HEK293 (cell line): ENCODE results near the gene ING4.

ENCODE experiments used
- CTCF ChIA-PET: fragments of 350-600 bp; formaldehyde crosslinking; extraction: SDS; loops from one replicate; lab custom pipeline; 2021; ENCODE audit warnings: antibody characterized with exemption; lab: Yijun Ruan, JAX
- POLR2A ChIA-PET: fragments of 300-600 bp; formaldehyde crosslinking; extraction: SDS; loops from one replicate; lab custom pipeline; 2020; ENCODE audit warnings: antibody characterized with exemption, inconsistent platforms; lab: Yijun Ruan, JAX
- H3K27ac ChIP-seq: fragments of 200-500 bp; sonication (Bioruptor generic); 2 replicates; pipeline ENCODE4 v1.5.1; 2014; ENCODE audit warnings: low read depth, low read length, control low read depth, inconsistent platforms; ENCODE audit errors: extremely low read depth
- H3K36me3 ChIP-seq, 2 experiments: fragments of 200-500 bp in 1 of 2; sonication (Bioruptor generic) in 1 of 2; 1 replicate in 1 of 2; 2 replicates in 1 of 2; pipeline ENCODE4 v1.5.1; 2014 to 2017; ENCODE audit warnings: inconsistent platforms in 2 of 2, low read length in 2 of 2; ENCODE audit not compliant: control insufficient read depth in 2 of 2, insufficient read depth in 1 of 2
- H3K4me1 ChIP-seq: fragments of 200-500 bp; sonication (Bioruptor generic); 2 replicates; pipeline ENCODE4 v1.5.1; 2014; ENCODE audit warnings: mild to moderate bottlenecking, low read length, inconsistent platforms; ENCODE audit not compliant: control insufficient read depth, insufficient read depth
- H3K4me3 ChIP-seq: 2 replicates; pipeline ENCODE4 v1.5.1; 2011; ENCODE audit warnings: low read depth, mild to moderate bottlenecking, control low read depth, low read length, moderate library complexity
- H3K9me3 ChIP-seq: fragments of 200-500 bp; sonication (Bioruptor generic); 2 replicates; pipeline ENCODE4 v1.5.1; 2014; ENCODE audit warnings: low read depth, low read length, inconsistent platforms; ENCODE audit not compliant: control insufficient read depth, insufficient read depth
- HOXC10 ChIP-seq: sonication (generic); formaldehyde crosslinking; IDR thresholded peaks from 2 replicates; pipeline ENCODE4 v1.8.1; 2023; ENCODE audit warnings: mild to moderate bottlenecking, missing genetic modification reagents
- HOXD13 ChIP-seq: sonication (generic); formaldehyde crosslinking; IDR thresholded peaks from 2 replicates; pipeline ENCODE4 v1.8.0; 2022; ENCODE audit warnings: missing genetic modification reagents, borderline replicate concordance
- KLF10 ChIP-seq: fragments of 450-650 bp; IDR thresholded peaks from 2 replicates; pipeline ENCODE4 v1.5.1; 2018; ENCODE audit warnings: missing biosample characterization, mild to moderate bottlenecking, missing genetic modification characterization
- SCRT2 ChIP-seq: fragments of 450-650 bp; formaldehyde crosslinking; IDR thresholded peaks from 2 replicates; pipeline ENCODE4 v1.5.1; 2016; ENCODE audit warnings: missing biosample characterization, missing genetic modification characterization
- TRIM28 ChIP-seq: IDR thresholded peaks from 2 replicates; pipeline ENCODE4 v1.6.1; 2011; ENCODE audit warnings: low read length, control low read depth, borderline replicate concordance
- ZBTB8A ChIP-seq: fragments of 450-650 bp; formaldehyde crosslinking; IDR thresholded peaks from 2 replicates; pipeline ENCODE4 v1.5.1; 2016; ENCODE audit warnings: missing biosample characterization, missing genetic modification characterization
- ZNF133 ChIP-seq: fragments of 450-650 bp; formaldehyde crosslinking; IDR thresholded peaks from 2 replicates; pipeline ENCODE4 v1.5.1; 2016; ENCODE audit warnings: missing biosample characterization, missing genetic modification characterization
- ZNF341 ChIP-seq: fragments of 450-650 bp; formaldehyde crosslinking; IDR thresholded peaks from 2 replicates; pipeline ENCODE4; 2016; ENCODE audit warnings: low read depth, missing biosample characterization, missing genetic modification characterization
- ZNF391 ChIP-seq: fragments of 450-650 bp; formaldehyde crosslinking; IDR thresholded peaks from 2 replicates; pipeline ENCODE4 v1.5.1; 2016; ENCODE audit warnings: low read depth, missing biosample characterization, missing genetic modification characterization, borderline replicate concordance
- ZNF48 ChIP-seq: fragments of 450-650 bp; formaldehyde crosslinking; IDR thresholded peaks from 2 replicates; pipeline ENCODE4 v1.5.1; 2016; ENCODE audit warnings: missing biosample characterization, missing genetic modification characterization
- ZNF529 ChIP-seq: fragments of 450-650 bp; formaldehyde crosslinking; IDR thresholded peaks from 2 replicates; pipeline ENCODE4 v1.5.1; 2017; ENCODE audit warnings: missing genetic modification characterization, missing biosample characterization; ENCODE audit not compliant: insufficient replicate concordance
- ZNF548 ChIP-seq: fragments of 450-650 bp; formaldehyde crosslinking; IDR thresholded peaks from 2 replicates; pipeline ENCODE4 v1.5.1; 2016; ENCODE audit warnings: missing biosample characterization, missing genetic modification characterization
- ZNF558 ChIP-seq: fragments of 450-650 bp; formaldehyde crosslinking; IDR thresholded peaks from 2 replicates; pipeline ENCODE4 v1.5.1; 2016; ENCODE audit warnings: missing biosample characterization, missing genetic modification characterization
- ZNF561 ChIP-seq: fragments of 450-650 bp; IDR thresholded peaks from 2 replicates; pipeline ENCODE4 v1.5.1; 2018; ENCODE audit warnings: missing biosample characterization, missing genetic modification characterization, borderline replicate concordance
- ZNF600 ChIP-seq: fragments of 450-650 bp; formaldehyde crosslinking; IDR thresholded peaks from 2 replicates; pipeline ENCODE4 v1.5.1; 2016; ENCODE audit warnings: missing biosample characterization, missing genetic modification characterization
- TF ChIP-seq, protein P1 (sequence below): fragments of 450-650 bp; formaldehyde crosslinking; IDR thresholded peaks from 2 replicates; pipeline ENCODE4 v1.5.1; 2016; ENCODE audit warnings: missing biosample characterization, missing genetic modification characterization
- TF ChIP-seq, protein P2 (sequence below): fragments of 450-650 bp; formaldehyde crosslinking; IDR thresholded peaks from 2 replicates; pipeline ENCODE4 v1.5.1; 2016; ENCODE audit warnings: missing biosample characterization, missing genetic modification characterization
- TF ChIP-seq, protein P3 (sequence below): fragments of 450-650 bp; formaldehyde crosslinking; IDR thresholded peaks from 2 replicates; pipeline ENCODE4 v1.5.1; 2017; ENCODE audit warnings: missing biosample characterization, mild to moderate bottlenecking, missing genetic modification characterization, moderate library complexity
- TF ChIP-seq, protein P4 (sequence below): fragments of 450-650 bp; formaldehyde crosslinking; IDR thresholded peaks from 2 replicates; pipeline ENCODE4 v1.5.1; 2016; ENCODE audit warnings: missing biosample characterization, missing genetic modification characterization
- TF ChIP-seq, protein P5 (sequence below): fragments of 450-650 bp; formaldehyde crosslinking; IDR thresholded peaks from 2 replicates; pipeline ENCODE4 v1.5.1; 2016; ENCODE audit warnings: missing biosample characterization, missing genetic modification characterization, borderline replicate concordance

ING4 gene

DNA sequence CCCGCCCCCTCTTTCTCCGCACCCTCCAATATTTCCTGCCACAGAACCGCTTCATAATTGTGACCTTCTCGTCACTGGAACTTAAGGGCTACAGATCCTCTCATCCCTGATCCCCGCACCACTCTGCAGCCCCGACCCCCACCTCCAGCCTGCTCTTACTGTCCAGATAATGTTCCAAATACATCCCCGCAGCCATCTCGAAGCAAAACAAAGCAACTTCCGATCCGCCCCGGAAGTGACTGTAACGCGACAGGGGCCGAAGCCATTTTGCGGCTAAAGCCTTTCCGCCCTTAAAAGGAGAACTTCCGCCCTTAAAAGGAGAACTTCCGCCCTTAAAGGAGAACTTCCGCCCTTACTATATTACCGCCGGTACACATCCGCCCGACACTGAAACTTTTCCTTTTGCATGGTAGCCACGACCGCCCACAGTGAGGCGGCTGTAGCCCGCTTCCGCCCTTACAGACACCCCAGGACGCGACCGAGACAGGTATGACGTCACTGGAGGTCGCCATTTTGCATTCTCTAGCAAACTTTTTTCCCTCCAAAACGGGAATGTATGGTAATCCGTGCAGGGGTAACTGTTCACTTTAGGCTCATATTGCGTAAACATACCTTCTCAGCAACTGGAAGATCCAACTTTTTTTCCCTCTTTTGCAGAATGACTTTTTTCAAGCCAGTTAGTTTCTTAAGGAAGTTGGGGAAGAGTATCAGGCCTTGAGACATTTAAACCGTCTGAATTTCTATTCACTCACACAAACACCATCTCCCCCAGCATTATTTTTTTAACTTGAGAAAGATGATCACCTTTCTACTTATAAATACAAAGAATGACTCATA lies at the start of gene ING4:
Gene ING4 (minus strand): TSS at position 214 of the 837 bp plus-strand sequence. CDS start 18 bp downstream, at position 196.
- POLR2A ChIA-PET = interaction anchor here (0.6 to 2.5 kb wide), 2 partner anchors 26 to 196 kb away, joined by 4 to 25 read pairs; partner anchors contain the start of gene ZNF384
- Histone ChIP-seq H3K36me3 (peaks cover 12 to 28% of the 10 kb centered on the region in 2 experiments), H3K4me3 (peak within 1 kb of the TSS; percentile 76), H3K4me1 (peaks cover 7% of the 10 kb centered on the region; the same call in 1 of the 2 replicates), H3K27ac (peak within 1 kb of the TSS; percentile 70), H3K9me3 (no peaks in the 10 kb centered on the region)
- CTCF ChIA-PET = interaction anchor here (0.5 to 2.8 kb wide), 7 partner anchors 11 to 118 kb away, joined by 3 to 27 read pairs (median 3); partner anchors contain the start of gene LAG3
- TF ChIP-seq, protein P1, sequence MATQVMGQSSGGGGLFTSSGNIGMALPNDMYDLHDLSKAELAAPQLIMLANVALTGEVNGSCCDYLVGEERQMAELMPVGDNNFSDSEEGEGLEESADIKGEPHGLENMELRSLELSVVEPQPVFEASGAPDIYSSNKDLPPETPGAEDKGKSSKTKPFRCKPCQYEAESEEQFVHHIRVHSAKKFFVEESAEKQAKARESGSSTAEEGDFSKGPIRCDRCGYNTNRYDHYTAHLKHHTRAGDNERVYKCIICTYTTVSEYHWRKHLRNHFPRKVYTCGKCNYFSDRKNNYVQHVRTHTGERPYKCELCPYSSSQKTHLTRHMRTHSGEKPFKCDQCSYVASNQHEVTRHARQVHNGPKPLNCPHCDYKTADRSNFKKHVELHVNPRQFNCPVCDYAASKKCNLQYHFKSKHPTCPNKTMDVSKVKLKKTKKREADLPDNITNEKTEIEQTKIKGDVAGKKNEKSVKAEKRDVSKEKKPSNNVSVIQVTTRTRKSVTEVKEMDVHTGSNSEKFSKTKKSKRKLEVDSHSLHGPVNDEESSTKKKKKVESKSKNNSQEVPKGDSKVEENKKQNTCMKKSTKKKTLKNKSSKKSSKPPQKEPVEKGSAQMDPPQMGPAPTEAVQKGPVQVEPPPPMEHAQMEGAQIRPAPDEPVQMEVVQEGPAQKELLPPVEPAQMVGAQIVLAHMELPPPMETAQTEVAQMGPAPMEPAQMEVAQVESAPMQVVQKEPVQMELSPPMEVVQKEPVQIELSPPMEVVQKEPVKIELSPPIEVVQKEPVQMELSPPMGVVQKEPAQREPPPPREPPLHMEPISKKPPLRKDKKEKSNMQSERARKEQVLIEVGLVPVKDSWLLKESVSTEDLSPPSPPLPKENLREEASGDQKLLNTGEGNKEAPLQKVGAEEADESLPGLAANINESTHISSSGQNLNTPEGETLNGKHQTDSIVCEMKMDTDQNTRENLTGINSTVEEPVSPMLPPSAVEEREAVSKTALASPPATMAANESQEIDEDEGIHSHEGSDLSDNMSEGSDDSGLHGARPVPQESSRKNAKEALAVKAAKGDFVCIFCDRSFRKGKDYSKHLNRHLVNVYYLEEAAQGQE = no peak; the same call in 1 of the 2 replicates
- TF ChIP-seq SCRT2 (tag by site-specific recombination) (0 out of 2 replicates have a peak, but pooled peaks have one; percentile 28), ZNF529 (no peak), ZNF561 (tag by site-specific recombination) (peak; percentile 95), KLF10 (tag by site-specific recombination) (peak; percentile 80), HOXD13 (0 out of 2 replicates have a peak, but pooled peaks have one; percentile 62), ZNF558 (tag by site-specific recombination) (peak; percentile 72; the same call in 1 of the 2 replicates), ZNF391 (tag by site-specific recombination) (peak; percentile 79; the same call in 1 of the 2 replicates), TRIM28 (peak; percentile 61; the same call in 1 of the 2 replicates), ZNF341 (tag by site-specific recombination) (peak; percentile 66), ZNF133 (tag by site-specific recombination) (no peak), ZNF548 (no peak), ZNF600 (tag by site-specific recombination) (peak; percentile 44), ZBTB8A (peak; percentile 100), HOXC10 (CRISPR knock-in tag) (0 out of 2 replicates have a peak, but pooled peaks have one; percentile 52), ZNF48 (tag by site-specific recombination) (no peak)
- TF ChIP-seq, protein P2, sequence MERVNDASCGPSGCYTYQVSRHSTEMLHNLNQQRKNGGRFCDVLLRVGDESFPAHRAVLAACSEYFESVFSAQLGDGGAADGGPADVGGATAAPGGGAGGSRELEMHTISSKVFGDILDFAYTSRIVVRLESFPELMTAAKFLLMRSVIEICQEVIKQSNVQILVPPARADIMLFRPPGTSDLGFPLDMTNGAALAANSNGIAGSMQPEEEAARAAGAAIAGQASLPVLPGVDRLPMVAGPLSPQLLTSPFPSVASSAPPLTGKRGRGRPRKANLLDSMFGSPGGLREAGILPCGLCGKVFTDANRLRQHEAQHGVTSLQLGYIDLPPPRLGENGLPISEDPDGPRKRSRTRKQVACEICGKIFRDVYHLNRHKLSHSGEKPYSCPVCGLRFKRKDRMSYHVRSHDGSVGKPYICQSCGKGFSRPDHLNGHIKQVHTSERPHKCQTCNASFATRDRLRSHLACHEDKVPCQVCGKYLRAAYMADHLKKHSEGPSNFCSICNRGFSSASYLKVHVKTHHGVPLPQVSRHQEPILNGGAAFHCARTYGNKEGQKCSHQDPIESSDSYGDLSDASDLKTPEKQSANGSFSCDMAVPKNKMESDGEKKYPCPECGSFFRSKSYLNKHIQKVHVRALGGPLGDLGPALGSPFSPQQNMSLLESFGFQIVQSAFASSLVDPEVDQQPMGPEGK = peak; percentile 68
- TF ChIP-seq, protein P3, sequence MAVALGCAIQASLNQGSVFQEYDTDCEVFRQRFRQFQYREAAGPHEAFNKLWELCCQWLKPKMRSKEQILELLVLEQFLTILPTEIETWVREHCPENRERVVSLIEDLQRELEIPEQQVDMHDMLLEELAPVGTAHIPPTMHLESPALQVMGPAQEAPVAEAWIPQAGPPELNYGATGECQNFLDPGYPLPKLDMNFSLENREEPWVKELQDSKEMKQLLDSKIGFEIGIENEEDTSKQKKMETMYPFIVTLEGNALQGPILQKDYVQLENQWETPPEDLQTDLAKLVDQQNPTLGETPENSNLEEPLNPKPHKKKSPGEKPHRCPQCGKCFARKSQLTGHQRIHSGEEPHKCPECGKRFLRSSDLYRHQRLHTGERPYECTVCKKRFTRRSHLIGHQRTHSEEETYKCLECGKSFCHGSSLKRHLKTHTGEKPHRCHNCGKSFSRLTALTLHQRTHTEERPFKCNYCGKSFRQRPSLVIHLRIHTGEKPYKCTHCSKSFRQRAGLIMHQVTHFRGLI (tag by site-specific recombination) = peak; percentile 17; the same call in 1 of the 2 replicates
- TF ChIP-seq, protein P4, sequence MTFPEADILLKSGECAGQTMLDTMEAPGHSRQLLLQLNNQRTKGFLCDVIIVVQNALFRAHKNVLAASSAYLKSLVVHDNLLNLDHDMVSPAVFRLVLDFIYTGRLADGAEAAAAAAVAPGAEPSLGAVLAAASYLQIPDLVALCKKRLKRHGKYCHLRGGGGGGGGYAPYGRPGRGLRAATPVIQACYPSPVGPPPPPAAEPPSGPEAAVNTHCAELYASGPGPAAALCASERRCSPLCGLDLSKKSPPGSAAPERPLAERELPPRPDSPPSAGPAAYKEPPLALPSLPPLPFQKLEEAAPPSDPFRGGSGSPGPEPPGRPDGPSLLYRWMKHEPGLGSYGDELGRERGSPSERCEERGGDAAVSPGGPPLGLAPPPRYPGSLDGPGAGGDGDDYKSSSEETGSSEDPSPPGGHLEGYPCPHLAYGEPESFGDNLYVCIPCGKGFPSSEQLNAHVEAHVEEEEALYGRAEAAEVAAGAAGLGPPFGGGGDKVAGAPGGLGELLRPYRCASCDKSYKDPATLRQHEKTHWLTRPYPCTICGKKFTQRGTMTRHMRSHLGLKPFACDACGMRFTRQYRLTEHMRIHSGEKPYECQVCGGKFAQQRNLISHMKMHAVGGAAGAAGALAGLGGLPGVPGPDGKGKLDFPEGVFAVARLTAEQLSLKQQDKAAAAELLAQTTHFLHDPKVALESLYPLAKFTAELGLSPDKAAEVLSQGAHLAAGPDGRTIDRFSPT (tag by site-specific recombination) = no peak
- TF ChIP-seq, protein P5, sequence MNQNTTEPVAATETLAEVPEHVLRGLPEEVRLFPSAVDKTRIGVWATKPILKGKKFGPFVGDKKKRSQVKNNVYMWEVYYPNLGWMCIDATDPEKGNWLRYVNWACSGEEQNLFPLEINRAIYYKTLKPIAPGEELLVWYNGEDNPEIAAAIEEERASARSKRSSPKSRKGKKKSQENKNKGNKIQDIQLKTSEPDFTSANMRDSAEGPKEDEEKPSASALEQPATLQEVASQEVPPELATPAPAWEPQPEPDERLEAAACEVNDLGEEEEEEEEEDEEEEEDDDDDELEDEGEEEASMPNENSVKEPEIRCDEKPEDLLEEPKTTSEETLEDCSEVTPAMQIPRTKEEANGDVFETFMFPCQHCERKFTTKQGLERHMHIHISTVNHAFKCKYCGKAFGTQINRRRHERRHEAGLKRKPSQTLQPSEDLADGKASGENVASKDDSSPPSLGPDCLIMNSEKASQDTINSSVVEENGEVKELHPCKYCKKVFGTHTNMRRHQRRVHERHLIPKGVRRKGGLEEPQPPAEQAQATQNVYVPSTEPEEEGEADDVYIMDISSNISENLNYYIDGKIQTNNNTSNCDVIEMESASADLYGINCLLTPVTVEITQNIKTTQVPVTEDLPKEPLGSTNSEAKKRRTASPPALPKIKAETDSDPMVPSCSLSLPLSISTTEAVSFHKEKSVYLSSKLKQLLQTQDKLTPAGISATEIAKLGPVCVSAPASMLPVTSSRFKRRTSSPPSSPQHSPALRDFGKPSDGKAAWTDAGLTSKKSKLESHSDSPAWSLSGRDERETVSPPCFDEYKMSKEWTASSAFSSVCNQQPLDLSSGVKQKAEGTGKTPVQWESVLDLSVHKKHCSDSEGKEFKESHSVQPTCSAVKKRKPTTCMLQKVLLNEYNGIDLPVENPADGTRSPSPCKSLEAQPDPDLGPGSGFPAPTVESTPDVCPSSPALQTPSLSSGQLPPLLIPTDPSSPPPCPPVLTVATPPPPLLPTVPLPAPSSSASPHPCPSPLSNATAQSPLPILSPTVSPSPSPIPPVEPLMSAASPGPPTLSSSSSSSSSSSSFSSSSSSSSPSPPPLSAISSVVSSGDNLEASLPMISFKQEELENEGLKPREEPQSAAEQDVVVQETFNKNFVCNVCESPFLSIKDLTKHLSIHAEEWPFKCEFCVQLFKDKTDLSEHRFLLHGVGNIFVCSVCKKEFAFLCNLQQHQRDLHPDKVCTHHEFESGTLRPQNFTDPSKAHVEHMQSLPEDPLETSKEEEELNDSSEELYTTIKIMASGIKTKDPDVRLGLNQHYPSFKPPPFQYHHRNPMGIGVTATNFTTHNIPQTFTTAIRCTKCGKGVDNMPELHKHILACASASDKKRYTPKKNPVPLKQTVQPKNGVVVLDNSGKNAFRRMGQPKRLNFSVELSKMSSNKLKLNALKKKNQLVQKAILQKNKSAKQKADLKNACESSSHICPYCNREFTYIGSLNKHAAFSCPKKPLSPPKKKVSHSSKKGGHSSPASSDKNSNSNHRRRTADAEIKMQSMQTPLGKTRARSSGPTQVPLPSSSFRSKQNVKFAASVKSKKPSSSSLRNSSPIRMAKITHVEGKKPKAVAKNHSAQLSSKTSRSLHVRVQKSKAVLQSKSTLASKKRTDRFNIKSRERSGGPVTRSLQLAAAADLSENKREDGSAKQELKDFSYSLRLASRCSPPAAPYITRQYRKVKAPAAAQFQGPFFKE (tag by site-specific recombination) = no peak
